Left hindlimb (tissue), 1 donor: Measurements from ENCODE around the gene CCND2.

Experiments
- DNase-seq: peaks from one replicate; pipeline ENCODE4 v3.0.0-alpha.2; 2018

The CCND2 gene

DNA sequence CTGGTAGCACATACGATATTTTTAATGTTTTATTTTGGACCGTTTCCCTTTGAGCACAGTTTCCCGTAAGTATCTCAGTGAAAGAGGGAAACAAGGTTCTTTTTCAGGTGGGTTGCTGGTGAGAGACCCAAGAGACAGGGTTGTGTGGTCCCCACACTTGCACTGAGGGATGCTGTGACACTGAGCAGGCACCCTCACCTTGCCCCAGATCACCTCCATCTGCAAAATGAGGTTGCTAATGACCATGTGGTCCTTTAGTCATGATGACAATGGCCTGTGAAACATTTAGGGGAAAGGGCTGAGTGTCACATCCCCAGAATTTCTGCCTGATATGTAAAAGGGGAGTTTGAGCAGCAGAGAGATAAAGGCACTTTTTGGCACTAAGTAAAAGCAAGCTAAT is 4.3 kb downstream of the CCND2 start:
- DNase-seq: no peak

DNA sequence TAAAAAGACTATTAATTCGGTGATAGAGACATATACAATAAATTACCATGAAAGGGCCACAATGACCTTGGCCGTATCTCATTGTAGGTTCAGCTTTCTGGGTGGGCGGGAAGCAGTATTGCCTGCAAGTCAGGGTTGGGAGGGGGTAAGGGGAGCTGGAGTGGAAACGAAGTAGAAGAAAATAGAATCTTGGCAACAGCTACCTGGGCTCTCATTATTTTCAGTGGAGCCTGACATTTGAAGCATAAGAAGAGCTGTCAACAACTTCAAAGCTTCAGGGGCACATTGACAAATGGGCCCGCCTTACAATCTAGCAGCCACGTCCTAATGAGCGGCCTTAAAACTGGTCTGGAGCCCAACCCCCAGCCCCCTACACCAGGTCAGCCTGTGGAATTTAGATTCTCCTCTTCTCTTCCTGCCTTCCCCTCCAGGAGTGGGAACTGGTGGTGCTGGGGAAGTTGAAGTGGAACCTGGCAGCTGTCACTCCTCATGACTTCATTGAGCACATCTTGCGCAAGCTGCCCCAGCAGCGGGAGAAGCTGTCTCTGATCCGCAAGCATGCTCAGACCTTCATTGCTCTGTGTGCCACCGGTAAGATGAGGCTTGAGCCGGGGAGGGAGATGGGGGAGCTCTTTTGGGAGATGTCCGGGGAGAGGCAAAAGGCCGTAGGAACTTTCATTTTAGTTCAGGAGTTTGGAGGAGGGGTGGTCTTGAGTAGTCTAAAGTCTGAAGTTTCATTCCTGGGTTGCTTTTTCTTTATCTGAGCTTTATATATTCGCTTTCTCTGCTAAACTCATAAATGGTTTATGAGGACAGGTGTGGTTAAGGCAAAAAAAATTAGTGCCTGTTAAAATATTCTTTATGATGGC is 5.0 kb downstream of the CCND2 start:
- DNase-seq: no peak

DNA sequence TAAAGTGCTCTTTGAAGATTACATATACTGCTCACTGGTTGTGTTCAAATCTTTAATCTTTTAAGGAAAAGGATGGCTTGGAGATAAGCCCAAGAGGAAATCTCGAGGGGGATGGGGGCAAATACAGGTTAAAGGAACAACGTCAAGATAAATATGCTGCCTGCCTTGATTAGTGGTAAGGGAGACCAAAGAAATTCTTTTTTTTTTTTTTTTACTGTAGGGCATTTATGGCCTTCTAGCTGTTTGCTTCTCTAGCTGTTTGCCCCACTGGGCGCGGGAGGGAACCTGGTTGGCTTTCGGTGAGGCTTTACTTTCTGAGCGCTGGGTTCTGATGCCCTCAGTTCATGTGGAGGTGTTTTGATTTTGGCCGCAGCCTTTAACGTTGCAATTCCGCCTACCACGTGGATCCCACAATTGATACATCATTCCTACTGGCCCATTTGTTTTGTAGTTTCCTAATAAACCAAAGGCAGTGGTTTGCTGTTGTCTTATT is 5.7 kb downstream of the CCND2 start:
- no peak for DNase-seq

DNA sequence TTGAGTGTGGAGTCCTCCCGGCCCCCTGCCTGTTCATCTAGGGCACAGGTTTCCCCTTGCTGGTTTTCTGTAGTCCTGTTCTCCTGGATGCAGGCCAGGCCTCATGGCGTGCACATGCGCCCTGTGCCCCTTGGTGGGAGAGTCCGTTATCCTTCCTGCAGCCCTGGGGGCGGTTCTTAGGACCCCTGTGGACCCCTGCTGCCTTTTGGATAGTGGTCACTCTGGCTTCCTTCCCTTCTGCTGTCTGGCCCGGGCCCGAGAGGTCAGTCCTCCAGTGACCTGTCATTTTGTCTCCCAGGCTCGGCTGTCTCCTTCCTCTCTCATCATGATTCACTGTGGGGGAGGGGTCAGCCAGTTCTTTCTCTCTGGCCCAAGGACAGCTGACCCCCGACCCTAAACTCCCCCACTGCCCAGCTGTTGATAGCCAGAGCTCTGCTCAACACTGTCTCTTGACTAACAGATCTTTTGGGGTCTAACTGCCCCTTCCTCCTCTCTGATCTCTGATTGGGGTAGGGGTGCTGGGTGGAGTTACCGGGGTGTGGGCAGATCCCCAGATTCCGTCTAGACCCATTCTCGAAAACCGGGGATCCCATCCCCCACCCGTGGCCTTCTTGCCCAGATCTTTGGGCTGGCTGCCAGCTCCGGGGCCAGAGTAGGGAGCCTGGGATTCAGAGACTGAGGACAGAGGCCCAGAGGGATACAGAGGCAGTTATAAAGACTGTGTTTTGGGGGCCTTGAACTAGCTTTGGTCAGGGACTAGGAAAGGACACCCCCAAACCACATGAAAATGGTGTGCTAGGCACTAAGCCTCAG is 7.0 kb downstream of the CCND2 start:
- no peak for DNase-seq

DNA sequence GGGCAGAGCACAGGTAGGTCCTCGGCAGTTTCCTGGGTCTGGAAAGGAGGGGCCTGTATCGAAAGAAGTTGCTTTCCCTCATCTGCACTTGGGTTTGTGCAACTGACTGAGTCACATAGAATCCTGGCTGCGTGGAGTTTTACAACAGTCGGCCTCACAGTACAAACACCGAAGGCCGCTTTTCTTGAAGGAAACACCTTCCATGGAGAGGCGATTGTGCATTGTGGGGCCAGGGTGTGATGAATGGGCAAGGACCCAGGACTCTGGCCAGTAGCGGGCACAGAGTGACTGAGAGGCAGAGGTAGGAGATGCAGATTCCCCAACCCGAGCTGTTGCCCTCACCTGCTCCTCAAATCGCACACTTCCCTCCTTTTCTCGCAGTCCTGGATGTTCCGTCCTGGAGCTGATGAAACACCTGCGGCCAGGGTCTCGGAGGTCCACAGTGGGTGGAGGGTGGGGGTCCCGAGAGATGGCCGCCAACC is 7.7 kb downstream of the CCND2 start:
- DNase-seq: no peak

DNA sequence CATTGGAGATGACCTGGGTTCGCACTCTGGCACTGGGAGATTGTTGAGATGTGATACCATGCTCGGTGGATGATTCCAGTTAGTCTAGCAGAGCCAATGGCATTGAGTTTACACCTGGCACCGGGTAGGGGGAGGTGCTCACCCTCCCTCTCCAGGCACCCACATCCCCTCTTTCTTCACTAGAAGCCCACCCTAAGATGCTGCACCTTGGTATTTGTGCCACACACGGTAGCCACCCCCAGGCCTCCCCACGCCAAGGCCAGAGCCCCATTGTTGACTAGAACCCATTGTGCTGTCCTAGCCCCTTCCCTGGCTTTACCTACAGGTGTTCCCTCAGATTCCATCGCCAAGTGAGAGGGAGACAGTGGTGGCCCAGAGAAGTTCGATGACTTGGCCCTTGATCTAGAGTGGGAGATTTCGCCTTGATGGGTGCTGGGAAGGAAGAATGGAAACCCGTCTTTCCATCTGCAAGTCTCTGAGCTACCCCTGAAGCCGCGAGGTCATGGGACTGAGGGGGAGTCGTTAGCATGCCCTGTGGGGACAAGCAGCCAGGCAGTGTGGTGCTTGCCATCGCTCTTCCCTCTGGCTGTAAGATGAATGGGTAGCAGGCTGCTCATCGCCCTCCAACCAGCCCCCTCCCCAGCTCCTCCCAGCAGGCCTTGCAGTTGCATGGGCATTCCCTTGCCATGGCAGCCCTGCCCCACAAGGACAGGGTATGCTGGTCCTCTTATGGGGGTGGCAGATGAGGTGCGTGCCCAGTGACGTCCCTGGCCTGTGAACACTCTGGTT is 8.7 kb downstream of the CCND2 start:
- DNase-seq: no peak

DNA sequence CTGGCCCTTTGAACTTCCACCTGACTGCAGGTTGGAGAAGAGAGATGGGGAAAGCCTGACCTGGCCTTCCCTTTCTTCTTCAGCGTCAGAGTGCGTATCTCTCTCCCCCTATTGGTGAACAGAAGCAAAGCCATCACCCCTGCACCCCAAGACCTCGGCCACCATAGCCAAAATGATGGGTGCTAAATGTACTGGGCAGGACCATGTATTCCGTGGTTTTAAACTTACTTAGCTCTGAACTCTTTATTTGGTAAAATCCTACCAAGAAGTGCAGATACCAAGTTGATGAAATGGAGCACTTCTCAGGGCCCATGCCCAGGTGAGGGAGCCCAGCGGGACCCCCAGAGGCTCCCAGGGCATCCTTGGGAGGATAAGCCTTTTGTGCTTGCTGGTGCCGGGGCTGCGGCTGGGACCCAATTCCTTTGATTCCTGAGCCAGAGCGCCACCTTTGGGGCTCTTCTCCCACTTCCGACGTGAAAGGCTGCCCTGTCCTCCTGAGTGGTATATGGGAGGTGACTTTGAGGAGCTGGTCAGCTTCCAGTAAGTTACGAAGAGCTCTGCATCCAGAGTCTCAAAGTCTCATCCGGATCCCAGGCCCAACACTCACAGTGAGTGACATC is 9.4 kb downstream of the CCND2 start:
- no peak for DNase-seq

DNA sequence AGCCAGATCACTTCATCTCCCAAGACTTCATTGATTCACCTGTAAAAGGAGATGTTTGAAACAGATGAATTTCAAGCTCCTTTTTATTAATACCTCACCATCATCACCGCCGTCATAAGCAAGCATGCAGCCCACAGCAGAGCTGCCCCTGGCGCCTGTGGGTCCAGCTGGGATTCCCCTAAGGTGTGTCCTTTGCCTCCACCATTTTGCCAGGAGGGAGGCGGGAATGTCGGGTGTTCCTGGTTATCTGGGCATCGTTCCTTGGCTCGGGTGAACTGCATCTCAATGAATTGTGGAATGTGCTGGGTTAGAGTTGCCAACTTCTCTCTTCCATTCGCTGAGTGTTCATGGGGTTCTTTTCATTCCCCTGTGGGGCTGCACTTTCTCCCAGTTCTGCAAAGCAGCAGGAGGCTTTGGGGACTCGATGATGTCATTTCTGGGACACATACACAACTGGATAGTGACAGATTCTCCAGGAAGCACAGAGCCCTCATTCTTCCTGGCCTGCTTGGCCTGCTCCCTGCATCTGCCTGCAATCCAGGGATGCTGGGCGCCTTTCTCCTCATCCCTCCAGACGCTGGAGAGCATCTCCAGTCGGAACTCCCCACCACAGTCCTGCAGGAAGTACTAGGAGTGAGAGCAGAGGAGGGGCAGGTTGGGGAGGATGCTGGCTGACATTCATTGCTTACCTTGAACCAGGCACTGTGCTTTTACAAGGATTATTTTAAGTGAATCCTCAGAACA is 10.1 kb downstream of the CCND2 start:
- no peak for DNase-seq

DNA sequence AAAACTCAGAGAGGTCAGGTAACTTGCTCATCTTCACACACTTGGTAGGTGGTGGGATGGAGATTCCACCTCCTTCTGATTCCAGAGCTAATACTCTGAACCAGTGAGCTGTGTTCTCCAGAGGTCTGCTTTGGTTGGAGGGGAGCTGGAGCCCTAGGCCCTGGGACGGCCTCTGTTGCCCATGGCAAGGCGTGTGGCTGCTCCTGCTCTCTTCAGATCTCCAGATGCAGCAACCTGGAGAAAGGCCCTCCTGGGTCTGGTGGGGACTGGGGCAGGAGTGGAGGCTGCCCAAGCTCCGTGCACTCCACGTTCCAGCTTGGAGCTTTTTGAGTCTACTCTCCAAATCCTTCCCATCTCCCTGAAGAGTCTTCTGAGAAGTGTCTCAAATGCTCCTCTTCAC is 10.7 kb downstream of the CCND2 start:
- DNase-seq: no peak

DNA sequence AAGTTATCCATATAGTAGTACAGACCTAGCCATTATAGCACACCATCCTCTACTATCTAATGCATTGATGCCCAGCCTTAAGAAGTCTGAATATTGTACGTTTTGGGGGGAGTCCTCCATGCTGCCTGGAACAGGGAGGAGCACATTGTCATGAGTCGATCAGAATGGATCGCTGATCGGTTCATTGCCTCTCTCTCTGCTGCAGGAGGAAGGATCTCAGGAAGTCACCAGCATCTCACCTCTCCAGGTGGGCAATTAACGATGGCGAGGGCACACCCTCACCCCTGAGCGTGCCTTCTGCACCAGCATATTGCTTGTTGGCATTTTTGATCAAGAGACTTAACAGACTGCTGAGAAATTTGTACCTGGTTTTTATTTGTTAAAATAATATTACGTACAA is 11.5 kb downstream of the CCND2 start:
- no peak for DNase-seq

DNA sequence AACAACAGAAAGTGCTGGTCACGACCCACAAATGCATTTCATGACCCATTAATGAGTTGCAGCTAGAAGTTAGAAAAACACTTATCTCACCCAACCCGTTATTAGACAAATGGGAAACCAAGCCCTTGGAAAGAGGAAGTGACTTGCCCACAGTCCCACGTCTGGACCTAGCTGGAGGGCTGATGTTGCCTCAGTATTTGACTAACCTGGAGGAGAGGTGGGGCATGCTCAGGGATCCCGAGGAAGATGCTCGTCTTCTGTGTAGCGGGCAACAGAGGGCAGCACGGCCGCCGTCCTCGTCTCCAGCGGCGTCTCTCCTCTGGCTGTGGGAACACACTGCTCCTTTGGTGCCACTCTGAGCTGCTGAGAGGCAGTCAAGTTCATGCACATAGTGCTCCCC is 12.7 kb downstream of the CCND2 start:
- no peak for DNase-seq

DNA sequence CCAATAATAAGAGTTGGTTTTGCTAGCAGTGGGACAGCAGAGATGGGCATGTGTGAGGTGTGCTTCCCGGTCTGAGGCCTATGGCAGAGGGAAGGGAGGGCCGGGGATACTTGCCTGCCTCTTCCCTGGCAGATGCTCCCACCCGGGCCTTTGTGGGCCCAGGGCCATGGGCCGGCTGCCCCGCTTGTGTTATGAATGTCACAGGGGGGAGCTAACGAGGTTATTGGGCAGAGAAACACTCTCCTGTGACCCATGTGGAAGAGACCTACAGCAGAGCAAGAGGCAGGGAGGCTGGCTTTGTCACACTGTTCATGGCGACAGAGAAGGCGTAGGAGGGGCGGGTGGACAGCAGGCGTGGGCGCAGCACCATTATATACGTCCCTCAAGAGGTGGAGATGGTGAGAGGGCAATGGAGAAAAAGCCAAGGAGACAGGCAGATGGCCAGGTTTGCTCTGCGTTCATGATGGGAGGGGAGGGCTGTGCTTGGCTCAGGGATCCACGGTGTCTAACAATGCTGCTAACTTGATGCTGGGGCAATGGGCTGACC is 13.3 kb downstream of the CCND2 start:
- no peak for DNase-seq

DNA sequence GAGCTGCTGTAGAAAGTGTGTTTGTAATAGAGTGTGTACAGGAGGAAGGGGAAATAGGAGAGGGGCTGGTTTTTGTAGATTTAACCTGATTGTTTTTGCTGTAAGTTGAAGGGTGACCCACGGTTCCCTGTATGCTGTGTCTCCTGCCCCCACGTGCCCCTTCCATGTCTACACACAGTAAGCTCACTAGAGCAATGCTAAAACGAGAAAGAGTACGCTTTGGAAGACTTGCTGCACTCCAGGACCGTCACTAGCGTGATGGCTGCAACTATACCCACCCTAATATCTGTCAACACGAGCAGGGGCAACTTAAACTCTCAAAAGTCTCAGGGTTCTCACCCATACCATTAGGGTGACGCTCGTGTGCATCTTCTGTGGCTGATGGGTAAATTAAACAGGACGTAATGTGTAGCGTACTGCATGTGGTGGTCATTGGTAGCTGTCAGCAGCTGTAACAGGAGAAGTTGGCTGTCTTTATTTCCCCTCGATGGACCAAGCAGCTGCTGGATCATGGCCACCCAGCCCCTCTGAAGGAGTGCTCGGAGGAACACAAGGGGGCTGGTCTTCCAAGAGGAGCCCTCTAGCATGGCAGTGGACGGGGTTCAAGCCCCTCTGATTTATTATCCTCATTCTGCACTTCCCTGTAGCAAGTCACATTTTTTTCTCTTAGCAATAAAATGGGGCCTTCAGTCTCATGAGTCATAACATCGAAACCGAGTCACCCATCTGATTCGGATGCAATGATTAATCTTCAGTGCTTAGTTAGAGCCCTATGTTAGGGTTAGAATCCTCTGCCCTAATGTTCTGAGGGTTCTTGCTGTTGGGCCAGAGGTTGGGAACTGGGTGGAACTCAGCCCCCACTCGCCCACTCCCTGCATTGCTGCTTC is 14.0 kb downstream of the CCND2 start:
- DNase-seq: no peak

DNA sequence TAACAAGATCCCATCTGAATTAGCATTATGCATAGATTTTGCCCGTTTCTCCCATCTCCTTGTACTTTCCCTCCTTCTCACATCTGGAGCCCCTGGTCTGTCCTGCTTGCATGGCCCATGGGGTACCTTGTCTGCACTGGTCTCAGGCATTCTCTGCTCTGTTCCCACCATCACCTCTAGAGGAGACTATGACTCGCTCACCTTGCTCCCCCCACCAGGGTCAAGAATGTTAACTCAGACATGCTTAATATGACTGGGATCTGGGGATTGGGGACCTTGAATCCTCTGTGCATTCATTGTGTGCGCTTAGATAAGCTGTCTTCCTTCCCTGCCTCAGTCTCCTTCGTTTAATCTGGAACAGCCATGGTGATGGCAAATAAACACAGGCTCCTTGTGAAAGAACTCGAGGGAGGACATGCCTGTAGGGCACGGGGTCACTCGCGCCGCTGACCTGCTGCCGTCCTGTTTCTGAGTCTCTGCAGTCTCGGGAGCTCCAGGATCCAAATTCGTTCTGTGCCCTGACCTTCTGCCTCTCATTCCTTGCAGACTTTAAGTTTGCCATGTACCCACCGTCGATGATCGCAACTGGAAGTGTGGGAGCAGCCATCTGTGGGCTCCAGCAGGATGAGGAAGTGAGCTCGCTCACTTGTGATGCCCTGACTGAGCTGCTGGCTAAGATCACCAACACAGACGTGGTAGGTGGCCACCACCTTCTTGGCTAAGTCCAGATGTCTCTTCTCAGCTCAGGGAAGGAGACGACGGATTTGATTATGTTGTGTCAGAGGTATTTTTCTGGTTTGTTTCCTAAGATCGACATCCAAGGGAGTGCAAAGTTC is 15.0 kb downstream of the CCND2 start:
- no peak for DNase-seq

DNA sequence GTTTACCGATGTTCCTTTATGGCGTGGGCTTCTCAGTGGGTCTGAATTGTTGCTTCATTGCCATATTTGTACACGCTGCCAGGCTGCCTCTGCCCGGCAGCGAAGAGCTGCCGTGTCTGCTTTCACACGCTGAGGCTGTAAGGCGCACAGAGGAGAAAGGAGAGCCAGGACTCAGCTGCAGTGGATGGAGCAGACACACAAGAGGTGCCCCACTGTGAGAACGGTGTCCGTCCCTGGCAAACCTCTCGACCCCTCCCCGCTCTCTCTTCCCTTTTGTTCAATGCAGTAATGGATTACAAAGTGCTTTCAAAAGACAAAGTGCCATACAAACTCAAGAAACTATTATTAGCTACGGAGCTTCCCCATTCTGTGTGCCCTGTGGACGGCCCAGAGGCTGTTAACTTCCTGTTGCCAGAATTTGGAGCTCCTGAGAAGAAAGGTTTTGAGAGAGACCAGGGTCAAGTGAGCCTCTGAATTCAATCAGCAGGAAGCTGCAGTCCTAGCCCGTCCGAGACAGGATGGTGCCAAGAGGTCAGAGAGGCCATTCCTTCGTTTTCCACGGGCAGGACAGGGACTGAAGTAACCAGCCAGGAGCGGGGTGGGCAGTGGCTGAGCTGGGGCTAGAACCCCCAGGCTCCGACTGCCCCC is 15.8 kb downstream of the CCND2 start:
- DNase-seq: no peak

DNA sequence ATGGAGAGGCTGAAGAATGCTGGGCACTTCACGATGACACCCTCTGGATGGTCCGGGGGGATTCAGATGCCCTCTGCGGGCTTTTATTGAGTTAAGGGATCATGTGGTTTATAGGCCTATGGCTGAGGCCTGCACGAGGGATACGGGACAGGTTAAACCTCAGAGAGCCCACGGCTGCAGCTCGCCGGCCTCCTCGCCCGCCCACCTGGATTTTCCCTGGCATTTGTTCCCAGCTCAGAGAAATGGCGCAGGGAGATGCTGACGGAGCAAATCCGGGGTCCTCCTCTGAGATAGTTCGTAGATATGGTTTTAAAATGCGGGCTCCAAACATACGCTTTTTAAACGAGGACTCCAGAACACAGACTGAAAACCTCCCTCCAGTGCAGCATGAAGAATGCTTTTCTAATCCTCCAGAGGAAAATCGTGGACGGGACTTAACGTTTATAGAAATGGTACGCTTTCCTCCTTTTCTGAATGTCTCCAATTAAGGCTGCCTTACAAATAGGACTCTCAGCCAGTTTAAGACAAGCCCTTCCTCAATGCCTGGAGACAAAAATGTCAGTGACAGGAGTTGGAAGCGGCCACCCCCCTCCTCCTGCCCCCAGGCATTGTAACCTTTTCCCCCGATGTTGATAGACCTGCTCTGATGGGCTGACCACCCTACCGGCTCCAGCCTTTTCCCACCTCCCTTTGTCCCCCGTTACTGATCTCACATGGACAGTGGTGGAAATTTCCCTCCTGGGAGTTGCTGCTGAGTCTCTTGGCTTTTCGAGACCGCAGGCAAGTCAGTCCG is 16.6 kb downstream of the CCND2 start:
- DNase-seq: no peak

DNA sequence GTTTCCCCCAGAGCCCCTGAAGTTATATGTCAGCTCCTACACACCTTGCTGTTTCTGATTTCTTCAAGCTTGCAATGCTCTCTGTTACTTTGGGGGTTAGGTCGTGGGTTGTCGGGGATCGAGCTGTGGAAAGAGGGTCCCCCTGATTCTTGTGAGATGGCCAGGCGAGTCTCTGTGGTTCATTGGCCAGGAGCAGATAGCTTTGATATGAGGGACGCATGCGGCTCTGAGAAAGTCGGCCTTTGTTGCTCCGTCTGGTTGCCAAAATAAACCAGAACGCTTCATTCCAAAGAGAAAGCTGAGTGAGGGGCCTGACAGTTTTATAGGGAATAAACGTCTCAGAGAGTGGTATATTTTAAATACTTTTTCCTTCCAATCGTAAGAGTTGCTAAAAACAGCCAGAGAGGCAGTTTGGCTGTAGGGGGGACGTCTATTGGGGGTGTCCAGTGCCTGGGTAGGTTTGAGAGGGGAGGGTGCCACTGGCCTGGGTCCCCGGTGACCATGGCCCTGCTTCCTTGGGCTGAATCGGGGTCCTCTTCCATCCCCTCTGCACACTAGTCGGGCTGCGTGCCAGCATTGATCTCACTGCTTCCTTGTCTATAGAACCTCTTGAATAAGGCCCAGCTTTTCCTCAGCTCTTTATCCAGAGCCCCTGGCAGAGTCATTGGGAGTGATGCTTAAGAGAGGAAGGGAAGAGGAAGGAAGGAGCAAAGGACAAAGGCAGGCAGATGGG is 18.9 kb downstream of the CCND2 start:
- DNase-seq: no peak
